GM19193 (cell line): Measurements from ENCODE around the gene KIF14.

Experiments used
- POLR2A ChIP-seq: IDR thresholded peaks from 4 replicates; pipeline ENCODE4 v1.6.1; 2011; ENCODE audit not compliant: insufficient read depth, insufficient read length; ENCODE audit errors: extremely low read depth

The KIF14 gene

GRCh38 chr1:200624679-200625335 is 4.3 kb upstream of the KIF14 start:
- no peak for TF ChIP-seq POLR2A

- TF ChIP-seq POLR2A, result no peak
Observed at GRCh38 chr1:200619894-200620272, 668 bp downstream of the KIF14 start.

DNA sequence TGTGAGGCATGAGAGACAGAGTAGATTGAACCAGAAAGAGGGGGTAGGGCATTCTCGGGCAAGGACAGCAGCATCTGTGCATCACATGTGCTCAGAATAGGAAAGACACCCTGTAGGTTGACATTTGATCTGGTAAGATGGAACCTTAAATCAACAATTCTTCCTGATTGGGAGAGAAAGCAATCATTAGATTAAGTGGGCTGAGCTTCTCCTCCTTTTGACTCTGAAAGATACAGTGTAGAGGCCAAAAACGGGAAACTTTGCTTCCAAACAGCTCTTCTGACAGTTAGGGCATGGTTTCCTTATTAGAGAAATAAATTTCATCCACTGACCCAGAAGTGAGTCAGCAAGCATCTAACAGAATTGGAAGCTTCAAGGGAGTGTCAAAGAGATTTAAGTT is 9.7 kb downstream of the KIF14 start:
- no peak for TF ChIP-seq POLR2A

- TF ChIP-seq POLR2A, result no peak
Observed at GRCh38 chr1:200602632-200603031, 17.9 kb downstream of the KIF14 start.

DNA sequence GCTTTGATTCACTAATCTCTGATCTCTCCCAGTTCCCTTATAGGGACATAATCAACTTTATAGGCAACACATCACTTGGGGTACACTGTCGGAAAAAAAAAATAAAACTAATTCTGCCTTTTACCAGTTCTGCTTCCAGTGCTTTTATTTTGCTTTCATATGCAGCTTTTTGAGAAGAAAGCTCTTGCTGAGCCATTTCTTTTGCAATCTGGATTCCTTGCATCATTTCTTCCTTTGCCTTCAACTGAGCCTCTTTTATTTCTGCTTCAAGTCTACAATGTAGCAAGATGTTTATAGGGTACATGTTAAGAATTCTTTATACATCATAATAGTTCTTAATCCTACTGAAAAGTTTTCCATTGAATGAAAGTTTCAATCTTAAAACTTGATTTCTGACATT is 30.6 kb downstream of the KIF14 start:
- no peak for TF ChIP-seq POLR2A

DNA sequence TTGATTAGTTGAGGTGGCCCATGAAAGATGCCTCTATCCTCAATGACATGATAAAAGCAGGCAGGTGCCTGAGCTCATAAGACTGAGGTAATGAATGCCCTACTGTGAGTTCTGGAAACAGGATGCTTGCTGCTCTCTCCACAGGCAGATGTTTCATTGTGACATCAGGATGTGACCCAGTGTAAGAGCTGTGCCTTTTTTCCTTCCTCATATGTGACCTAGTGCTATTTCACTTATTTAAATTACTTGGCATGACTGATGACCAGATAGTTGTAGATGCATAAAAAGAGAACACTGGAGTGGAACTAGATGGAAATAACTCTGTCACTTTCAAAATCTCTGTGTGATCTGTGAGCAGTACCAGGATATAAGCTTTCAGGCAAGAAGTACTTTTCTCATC is 31.9 kb downstream of the KIF14 start:
- no peak for TF ChIP-seq POLR2A

GRCh38 chr1:200564319-200564718 is 56.2 kb downstream of the KIF14 start:
- no peak for TF ChIP-seq POLR2A

DNA sequence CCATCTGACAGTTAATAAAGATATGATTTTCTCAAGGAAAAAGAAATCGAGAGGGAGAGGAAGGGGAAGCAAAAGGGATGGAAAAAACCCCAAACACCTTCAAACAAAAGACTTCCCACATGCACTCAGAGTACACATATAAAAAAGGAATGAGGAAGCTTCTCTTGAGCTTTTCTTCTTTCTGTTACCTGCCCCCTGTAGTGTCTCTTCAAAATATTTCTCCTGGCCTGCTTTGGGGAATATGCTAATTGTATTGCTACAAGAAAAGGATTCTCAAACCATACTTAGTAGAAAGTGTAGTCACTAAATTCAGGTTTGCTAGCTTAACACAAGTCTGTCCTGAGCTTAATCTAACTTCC is 58.7 kb downstream of the KIF14 start:
- no peak for TF ChIP-seq POLR2A

DNA sequence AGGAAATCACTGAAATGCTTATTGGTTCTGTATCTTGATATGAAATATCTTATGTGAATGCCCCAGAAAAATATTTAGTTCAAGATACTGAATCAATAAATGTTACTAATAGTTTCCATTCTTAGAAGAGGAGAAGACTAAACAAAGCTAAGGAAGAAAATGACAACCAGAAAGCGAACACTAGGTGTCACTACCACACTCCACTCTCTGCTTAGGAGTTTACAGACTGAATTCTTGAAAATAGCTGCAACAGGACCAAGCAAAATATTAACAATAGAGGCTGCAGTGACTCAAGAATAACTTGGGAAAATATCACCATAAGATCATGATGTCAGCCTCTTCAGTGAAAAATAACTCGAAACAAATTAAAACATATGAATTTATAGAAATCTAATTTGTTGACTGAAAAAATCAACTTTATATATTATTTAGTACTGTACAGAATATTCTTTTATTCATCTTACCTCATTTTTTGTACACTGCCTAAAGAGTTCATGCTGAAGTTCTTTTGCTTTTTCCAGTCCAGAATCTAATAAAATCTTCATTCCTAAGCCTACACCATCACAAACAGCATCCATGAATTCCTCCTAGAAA is 61.6 kb downstream of the KIF14 start:
- no peak for TF ChIP-seq POLR2A

DNA sequence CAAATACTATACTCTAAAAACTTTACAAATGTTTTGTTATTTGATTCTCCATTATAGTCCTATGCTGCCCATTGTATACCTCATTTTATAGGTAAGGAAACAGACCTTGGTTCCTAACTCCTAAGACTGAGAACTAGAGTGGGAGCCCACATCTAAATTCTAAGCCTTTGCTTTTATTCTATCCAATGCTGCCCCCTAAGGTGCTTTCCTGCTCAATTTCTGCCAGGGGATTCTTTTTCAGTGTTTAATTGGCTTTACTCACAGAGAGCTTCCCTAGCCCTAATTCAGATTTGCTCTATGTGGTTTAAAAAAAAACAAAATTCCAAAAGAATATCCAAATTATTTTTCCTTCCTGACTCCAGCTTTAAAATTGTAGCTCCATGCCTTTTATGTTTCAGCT is 64.5 kb downstream of the KIF14 start:
- no peak for TF ChIP-seq POLR2A

GRCh38 chr1:200550367-200550766 is 70.2 kb downstream of the KIF14 start:
- TF ChIP-seq POLR2A, result no peak

- TF ChIP-seq POLR2A, result no peak
Observed at GRCh38 chr1:200547386-200547785, 73.2 kb downstream of the KIF14 start.

GRCh38 chr1:200546577-200546976 is 74.0 kb downstream of the KIF14 start:
- no peak for TF ChIP-seq POLR2A

- no peak for TF ChIP-seq POLR2A
Observed at GRCh38 chr1:200542162-200542561, 78.4 kb downstream of the KIF14 start.

GRCh38 chr1:200540281-200540680 is 80.3 kb downstream of the KIF14 start:
- TF ChIP-seq POLR2A, result no peak

- no peak for TF ChIP-seq POLR2A
Observed at GRCh38 chr1:200538179-200538578, 82.4 kb downstream of the KIF14 start.

DNA sequence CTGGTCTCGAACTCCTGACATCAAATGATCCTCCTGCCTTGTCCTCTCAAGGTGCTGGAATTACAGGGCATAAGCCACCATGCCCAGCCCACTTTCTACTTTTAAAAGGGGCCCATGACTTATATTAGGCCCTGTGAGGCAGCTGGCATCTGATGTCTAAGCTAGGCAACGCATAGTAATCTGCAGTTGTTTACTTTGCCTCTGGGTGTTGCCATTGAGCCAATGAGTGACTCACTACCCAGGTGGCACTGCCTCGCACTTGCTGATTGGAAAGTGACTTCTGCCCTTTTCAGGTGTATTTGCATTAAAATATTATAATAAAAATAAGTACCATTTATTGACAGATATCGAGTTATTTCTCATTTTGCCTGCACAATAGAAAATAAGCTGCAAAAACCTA is 84.9 kb downstream of the KIF14 start:
- TF ChIP-seq POLR2A, result no peak

DNA sequence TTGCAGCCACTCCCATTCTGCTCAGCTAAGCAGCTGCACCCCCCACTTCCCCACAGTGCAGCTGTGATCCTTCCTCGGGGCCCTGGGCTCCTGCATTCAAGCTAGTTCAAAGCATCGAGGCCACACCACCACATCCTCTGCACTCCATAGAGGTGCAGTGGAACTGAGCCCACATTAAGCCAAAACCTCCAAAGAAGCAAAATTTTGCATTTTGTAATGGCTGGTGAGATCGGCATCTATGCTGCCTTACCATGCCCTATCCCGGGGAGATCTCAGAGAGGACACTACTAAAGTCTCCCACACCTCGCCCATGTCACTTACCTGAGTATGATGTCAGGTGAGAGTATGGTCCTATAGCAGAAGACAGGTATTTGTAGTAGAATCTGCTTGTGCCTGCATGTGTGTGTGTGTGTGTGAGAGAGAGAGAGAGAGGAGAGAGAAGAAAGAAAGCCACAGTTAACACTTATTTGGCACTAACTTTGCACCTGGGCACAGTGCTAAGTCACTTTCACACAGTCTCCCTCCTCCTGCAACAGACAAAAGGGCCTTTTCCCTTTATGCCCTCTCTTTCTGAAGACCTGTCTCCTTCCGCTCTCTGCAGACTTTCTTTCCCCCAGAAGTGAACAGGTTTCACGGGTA is 89.8 kb downstream of the KIF14 start:
- TF ChIP-seq POLR2A, result no peak
